K562 treated with DMSO at 1 percent for 12 hours (cell line): Measurements from ENCODE around the gene FAM118B. TPM values are rescaled to one million over a fixed set of nuclear protein-coding genes. Genes with fewer than 3 reads are reported as not detected.

Experiments
- total RNA-seq: library from RNA; unstranded; fragments of 300-600 nt; gene quantifications from 2 replicates; pipeline ENCODE4 v1.2.3, GENCODE V29; 2022; ENCODE audit not compliant: insufficient read depth

Gene FAM118B
- 7.5 and 12.3 TPM in 2 replicates for total RNA-seq

DNA sequence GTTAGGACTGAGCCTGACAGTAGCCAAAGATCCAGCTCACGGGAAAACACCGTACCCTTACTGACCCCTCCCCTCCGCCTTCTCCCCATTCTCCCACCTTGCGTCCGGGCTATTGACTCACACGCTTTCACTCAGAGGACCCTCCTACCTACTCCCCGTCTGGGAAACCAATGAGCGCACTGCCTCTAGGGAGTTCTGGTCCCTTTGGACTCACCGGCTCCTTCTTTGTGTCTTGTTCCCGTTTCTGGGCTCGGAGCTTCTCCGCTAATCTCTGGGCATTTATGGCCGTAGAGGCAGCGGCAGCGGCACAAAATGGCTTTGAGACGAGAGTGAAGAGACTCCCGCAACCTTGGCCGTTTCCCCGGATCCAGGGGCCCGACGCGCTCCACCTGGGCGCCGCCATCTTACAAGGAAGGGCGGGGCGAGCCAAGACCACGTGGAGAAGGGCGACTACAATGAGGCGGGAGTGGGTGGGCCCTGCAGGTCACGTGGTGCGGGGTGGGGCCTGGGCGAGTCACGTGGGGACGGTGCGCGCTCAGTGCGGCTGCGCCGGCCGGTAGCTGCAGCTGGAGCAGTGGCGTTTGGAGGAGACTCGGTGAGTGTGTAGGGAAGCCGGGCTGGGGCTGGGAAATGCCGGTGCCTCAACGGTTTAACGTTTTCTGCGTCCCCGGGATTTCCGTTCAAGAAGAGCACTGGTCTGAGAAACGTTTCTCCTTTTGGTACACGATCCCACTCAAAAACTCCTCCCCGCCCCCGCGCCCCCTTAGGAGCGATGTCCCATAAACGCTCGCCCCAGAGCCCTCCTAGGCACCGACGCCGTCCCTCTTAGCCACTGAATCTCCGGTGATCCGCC lies at the start of gene FAM118B, which contains the start of gene RPUSD4:
Gene FAM118B, plus strand, starts transcription at position 547 of the 853 bp plus-strand sequence. CDS start 23,220 bp downstream, outside the sequence.
Gene RPUSD4, minus strand, starts transcription at position 415 of the 853 bp plus-strand sequence. Its CDS starts 12 bp downstream, at position 403.

GRCh38 chr11:126268708-126269579 lies 57.4 kb downstream of the FAM118B start, which contains the start of the genes FOXRED1 and SRPRA:
Gene FOXRED1, plus strand, starts transcription at chr11:126269154. Its CDS starts 53 bp downstream, at chr11:126269207.
Gene SRPRA, minus strand, starts transcription at chr11:126268895. Its CDS starts 91 bp downstream, at chr11:126268804.

DNA sequence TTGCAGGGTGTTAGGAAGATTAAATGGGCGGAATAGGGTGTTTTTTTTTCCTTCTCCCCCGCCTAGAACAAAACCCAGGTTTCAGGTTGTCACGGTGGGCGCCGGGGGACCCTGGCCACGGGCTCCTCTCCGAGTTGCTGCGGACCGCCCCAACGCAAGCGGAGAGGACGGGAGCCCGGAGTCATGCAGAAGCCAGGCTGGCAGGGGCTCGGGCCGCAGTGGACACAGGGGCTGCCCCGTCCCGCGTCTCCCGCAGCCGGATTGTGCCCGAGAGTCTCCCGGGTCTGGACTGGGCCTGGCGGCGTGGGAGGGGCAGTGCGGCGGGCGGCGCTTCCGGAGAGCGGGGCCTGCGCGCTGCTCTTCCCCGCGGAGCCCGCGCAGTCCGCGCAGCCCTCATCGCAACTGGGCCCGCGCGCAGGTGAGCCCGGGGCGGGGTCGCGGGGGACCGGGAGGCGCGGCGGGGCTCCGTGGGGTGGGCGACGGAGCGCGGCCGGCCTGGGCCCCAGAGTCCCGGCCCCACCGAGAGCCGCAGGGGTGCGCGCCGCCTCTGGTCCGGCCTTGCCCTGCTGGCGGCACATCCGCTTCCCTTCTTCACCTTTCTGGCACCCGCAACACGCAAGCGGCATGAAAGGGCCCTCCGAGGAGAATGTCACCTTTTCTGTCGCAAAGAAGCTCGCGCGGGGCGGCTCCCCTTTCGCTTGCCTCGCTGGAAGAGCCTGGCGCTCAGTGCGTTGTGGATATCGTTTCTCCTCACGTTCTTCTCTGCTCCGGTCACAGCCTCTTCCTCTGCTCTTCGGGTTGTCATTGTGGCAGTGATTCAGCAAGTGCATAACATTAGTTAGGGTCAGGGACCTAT lies 71.4 kb downstream of the FAM118B start, which contains the start of gene TIRAP:
Gene TIRAP, plus strand, starts transcription at position 358 of the 856 bp plus-strand sequence. CDS start 7,802 bp downstream, outside the sequence.

GRCh38 chr11:126303623-126304456 lies 92.3 kb downstream of the FAM118B start, which contains the start of gene DCPS:
Gene DCPS, plus strand, starts transcription at chr11:126304060. Its CDS starts 21 bp downstream, at chr11:126304081.

Other genes starting within 250 kb of the FAM118B start
- 1.3 TPM in 1 of 2 replicates, not detected in the other for gene CDON, start 148.9 kb upstream of the FAM118B start, total RNA-seq
- gene RPUSD4, start 132 bp upstream of the FAM118B start, total RNA-seq, result 15.2 and 19.1 TPM in 2 replicates
- 53.4 and 123 TPM in 2 replicates for gene SRPRA, start 57.1 kb downstream of the FAM118B start, total RNA-seq
- 38.8 and 39.3 TPM in 2 replicates for gene FOXRED1, start 57.4 kb downstream of the FAM118B start, total RNA-seq
- 5.7 and 7.6 TPM in 2 replicates for gene TIRAP, start 71.3 kb downstream of the FAM118B start, total RNA-seq
- gene DCPS, start 92.3 kb downstream of the FAM118B start, total RNA-seq, result 15.0 and 18.6 TPM in 2 replicates
- gene ST3GAL4, start 143.9 kb downstream of the FAM118B start, total RNA-seq, result 22.5 and 29.8 TPM in 2 replicates